PC-9 (cell line): ENCODE measurements around the gene ELAVL3. TPM values are rescaled to one million over a fixed set of nuclear protein-coding genes. Genes with fewer than 3 reads are reported as not detected.
"Not testable (repeated sequence)": the region's sequence is repeated elsewhere in the genome, so short reads cannot be mapped to it uniquely, and the experiment has no call there.

Source experiments
- BruUV-seq: library from RNA; stranded (reverse); fragments of 400-500 nt; replicated peaks from 2 replicates; lab custom pipeline; 2021; lab: Mats Ljungman, UMichigan
- CTCF ChIA-PET: fragments of 300-600 bp; sonication (Branson Sonifier 250); formaldehyde crosslinking; loops from one replicate; lab custom pipeline; 2022; ENCODE audit warnings: antibody characterized with exemption; lab: Charles Lee
- POLR2A ChIA-PET: fragments of 300-600 bp; sonication (Branson Sonifier 250); formaldehyde crosslinking; loops from one replicate; lab custom pipeline; 2022; ENCODE audit warnings: antibody characterized with exemption; ENCODE audit not compliant: unreplicated experiment; lab: Charles Lee
- DNase-seq, 2 experiments: peaks; one replicate each; pipeline versions ENCODE4 v3.0.0 to v3.0.0-alpha.2; 2015 to 2022; ENCODE audit warnings: mixed read lengths in 1 of 2
- H2AFZ ChIP-seq: fragments of 200-600 bp; sonication (generic); 2 replicates; pipeline ENCODE4 v1.8.1; 2017; ENCODE audit warnings: antibody characterized with exemption
- H3F3A ChIP-seq: fragments of 200-600 bp; sonication (generic); 2 replicates; pipeline ENCODE4 v1.8.1; 2017; ENCODE audit warnings: antibody characterized with exemption, mild to moderate bottlenecking, low read depth; ENCODE audit not compliant: insufficient read depth
- H3K27ac ChIP-seq: fragments of 200-600 bp; sonication (generic); 2 replicates; pipeline ENCODE4 v1.6.1; 2016; ENCODE audit warnings: mixed run types
- H3K27me3 ChIP-seq: fragments of 200-600 bp; sonication (generic); 2 replicates; pipeline ENCODE4 v1.6.1; 2016; ENCODE audit warnings: low read depth, mixed run types; ENCODE audit not compliant: insufficient read depth
- H3K36me3 ChIP-seq: fragments of 200-600 bp; sonication (generic); 2 replicates; pipeline ENCODE4 v1.6.1; 2016; ENCODE audit warnings: low read depth, mixed run types
- H3K4me1 ChIP-seq: fragments of 200-600 bp; sonication (generic); replicated peaks from 2 replicates; pipeline ENCODE4 v1.6.1; 2016; ENCODE audit warnings: mixed run types; ENCODE audit not compliant: insufficient read depth
- H3K4me2 ChIP-seq: fragments of 200-600 bp; sonication (generic); 2 replicates; pipeline ENCODE4 v1.6.1; 2017; ENCODE audit warnings: mixed run types
- H3K4me3 ChIP-seq: fragments of 200-600 bp; sonication (generic); 2 replicates; pipeline ENCODE4 v1.6.1; 2016; ENCODE audit warnings: mixed run types
- H3K79me2 ChIP-seq: fragments of 200-600 bp; sonication (generic); 2 replicates; pipeline ENCODE4 v1.6.1; 2017; ENCODE audit warnings: low read depth, mixed run types
- H3K9me2 ChIP-seq: fragments of 200-600 bp; sonication (generic); 2 replicates; pipeline ENCODE4 v1.8.1; 2017; ENCODE audit warnings: mild to moderate bottlenecking; ENCODE audit not compliant: insufficient read depth
- H3K9me3 ChIP-seq: fragments of 200-600 bp; sonication (generic); 2 replicates; pipeline ENCODE4 v1.8.1; 2016; ENCODE audit warnings: low read depth; ENCODE audit not compliant: insufficient read depth
- H4K20me1 ChIP-seq: fragments of 200-600 bp; sonication (generic); 2 replicates; pipeline ENCODE4 v1.8.1; 2017; ENCODE audit not compliant: insufficient read depth
- CTCF ChIP-seq: fragments of 200-600 bp; sonication (generic); conservative IDR thresholded peaks from 2 replicates; pipeline ENCODE4 v1.6.1; 2017; ENCODE audit warnings: mixed run types, antibody characterized with exemption, mild to moderate bottlenecking, moderate library complexity
- EZH2 ChIP-seq: fragments of 200-600 bp; sonication (generic); IDR thresholded peaks from 2 replicates; pipeline ENCODE4 v1.8.0; 2017; ENCODE audit warnings: antibody characterized with exemption, low read depth
- intact Hi-C: fragments of 100-400 bp; cut with micrococcal nuclease; formaldehyde crosslinking; loops from one replicate; pipeline ENCODE4 v1.10.0; 2022; ENCODE audit not compliant: unreplicated experiment
- total RNA-seq: library from RNA; stranded (reverse); gene quantifications from 2 replicates; pipeline ENCODE4 v1.2.3, GENCODE V29; 2021

Gene ELAVL3
- total RNA-seq, 1 experiment from 2014 or later = not detected

- no peaks in the 10 kb centered on the region for H3K27me3 ChIP-seq
- H3K4me2 ChIP-seq = peak overlapping the region; percentile 85
- DNase-seq = peak in 1 of 2 experiments; percentile 16
- ChIA-PET POLR2A (interaction anchor here (0.6 to 1.4 kb wide), 5 partner anchors 14 to 1355 kb away, joined by 3 to 9 read pairs (median 6); partner anchors contain the start of genes JUNB and SWSAP1), CTCF (interaction anchor here (0.6 to 1.4 kb wide), 3 partner anchors 8 to 142 kb away, joined by 3 to 7 read pairs (median 3); partner anchors contain the start of gene EPOR)
- peak overlapping the region; percentile 91 for H2AFZ ChIP-seq
- H3F3A ChIP-seq = peaks cover 14% of the 10 kb centered on the region; the same call in 1 of the 2 replicates
- peak overlapping the region; percentile 67 for H3K27ac ChIP-seq
- intact Hi-C loops = loop anchor here (1.0 to 5.0 kb wide), 3 partner anchors 14 to 499 kb away; partner anchors contain the start of gene SWSAP1
- peaks cover 11% of the 10 kb centered on the region; the same call in 1 of the 2 replicates for H3K36me3 ChIP-seq
- H3K79me2 ChIP-seq = peaks cover 24% of the 10 kb centered on the region
- H4K20me1 ChIP-seq = no peaks in the 10 kb centered on the region
- H3K4me1 ChIP-seq = peaks cover 14% of the 10 kb centered on the region
- no peaks in the 10 kb centered on the region for H3K9me3 ChIP-seq
- TSS peak; percentile 51 for BruUV-seq
- H3K9me2 ChIP-seq = no peaks in the 10 kb centered on the region
- H3K4me3 ChIP-seq = peak overlapping the region; percentile 76
- TF ChIP-seq EZH2 (no peak), CTCF (no peak)
Measured at GRCh38 chr19:11435833-11436313, 45.0 kb downstream of the ELAVL3 start.

GRCh38 chr19:11435057-11435832 lies 45.6 kb downstream of the ELAVL3 start, which contains the start of the genes ODAD3 and PRKCSH:
Gene ODAD3 (minus strand): TSS chr19:11435121. CDS start chr19:11435016, 105 bp downstream.
Gene PRKCSH (plus strand): TSS chr19:11435635. CDS start chr19:11436118, 483 bp downstream.
- peak; percentile 99 for DNase-seq
- H3K27ac ChIP-seq = peak within 1 kb of the TSS; percentile 67
- no TSS peak for BruUV-seq
- TF ChIP-seq EZH2 (no peak), CTCF (peak; percentile 96)
- ChIA-PET CTCF (interaction anchor here (0.6 to 1.4 kb wide), 3 partner anchors 9 to 141 kb away, joined by 3 to 7 read pairs (median 3); partner anchors contain the start of gene EPOR), POLR2A (interaction anchor here (0.6 to 1.4 kb wide), 7 partner anchors 13 to 1356 kb away, joined by 3 to 9 read pairs (median 5); partner anchors contain the start of genes JUNB, SWSAP1 and TMED1)
- H3K4me1 ChIP-seq = peaks cover 14% of the 10 kb centered on the region
- H3K27me3 ChIP-seq = no peaks in the 10 kb centered on the region
- H3K4me3 ChIP-seq = peak within 1 kb of the TSS; percentile 76
- peaks cover 24% of the 10 kb centered on the region for H3K79me2 ChIP-seq
- no peaks in the 10 kb centered on the region for H3K9me3 ChIP-seq
- intact Hi-C loops = loop anchor here (1.0 to 5.0 kb wide), 3 partner anchors 13 to 498 kb away; partner anchors contain the start of gene SWSAP1
- peaks cover 11% of the 10 kb centered on the region; the same call in 1 of the 2 replicates for H3K36me3 ChIP-seq
- no peaks in the 10 kb centered on the region for H4K20me1 ChIP-seq
- peaks cover 9% of the 10 kb centered on the region; the same call in 1 of the 2 replicates for H3F3A ChIP-seq
- peak within 1 kb of the TSS; percentile 91 for H2AFZ ChIP-seq
- peak within 1 kb of the TSS; percentile 85 for H3K4me2 ChIP-seq
- no peaks in the 10 kb centered on the region for H3K9me2 ChIP-seq

GRCh38 chr19:11434703-11435056 lies 46.2 kb downstream of the ELAVL3 start:
- Histone ChIP-seq H2AFZ (peak overlapping the region; percentile 87), H3K9me3 (no peaks in the 10 kb centered on the region), H3K4me1 (peaks cover 14% of the 10 kb centered on the region), H3K27ac (no peak overlapping the region), H3K27me3 (no peaks in the 10 kb centered on the region), H3K36me3 (peaks cover 11% of the 10 kb centered on the region; the same call in 1 of the 2 replicates), H4K20me1 (no peaks in the 10 kb centered on the region), H3K9me2 (no peaks in the 10 kb centered on the region), H3K4me3 (peak overlapping the region; percentile 57), H3K4me2 (peak overlapping the region; percentile 82), H3F3A (peaks cover 4% of the 10 kb centered on the region; the same call in 1 of the 2 replicates), H3K79me2 (peaks cover 24% of the 10 kb centered on the region)
- intact Hi-C loops = loop anchor here (1.0 to 5.0 kb wide), 3 partner anchors 12 to 497 kb away; partner anchors contain the start of gene SWSAP1
- POLR2A ChIA-PET = interaction anchor here (0.6 to 1.4 kb wide), 3 partner anchors 13 to 235 kb away, joined by 3 to 9 read pairs (median 6); partner anchors contain the start of gene SWSAP1
- no peak for DNase-seq
- TF ChIP-seq CTCF = no peak
- no peak for TF ChIP-seq EZH2
- no TSS peak for BruUV-seq
- CTCF ChIA-PET = interaction anchor here (1.0 to 1.4 kb wide), 2 partner anchors 51 to 141 kb away, joined by 3 to 7 read pairs; partner anchors contain the start of gene EPOR

GRCh38 chr19:11433526-11433925 lies 47.3 kb downstream of the ELAVL3 start:
- H3F3A ChIP-seq, CTCF ChIA-PET: not testable (repeated sequence)

More at GRCh38 chr19:11433526-11433925, 47.3 kb downstream of the ELAVL3 start:
- peaks cover 14% of the 10 kb centered on the region for H3K4me1 ChIP-seq
- BruUV-seq, H4K20me1 ChIP-seq, intact Hi-C loops, DNase-seq, H3K4me2 ChIP-seq, H3K9me3 ChIP-seq, H3K27ac ChIP-seq, POLR2A ChIA-PET, H2AFZ ChIP-seq, H3K27me3 ChIP-seq, H3K9me2 ChIP-seq, H3K4me3 ChIP-seq: not testable (repeated sequence)
- H3K79me2 ChIP-seq = peaks cover 24% of the 10 kb centered on the region
- peaks cover 11% of the 10 kb centered on the region; the same call in 1 of the 2 replicates for H3K36me3 ChIP-seq
